Panc1 (cell line): Measurements from ENCODE around the gene PSME3IP1. TPM values are rescaled to one million over a fixed set of nuclear protein-coding genes. Genes with fewer than 3 reads are reported as not detected.

ENCODE experiments used
- ATAC-seq: fragments of 200-7000 bp; cut with Tn5 transposase; 2 replicates; pipeline ENCODE4 v1.9.1; 2020; ENCODE audit warnings: mild to moderate bottlenecking, moderate library complexity
- BruUV-seq: library from RNA; stranded (reverse); fragments of 400-500 nt; replicated peaks from 2 replicates; lab custom pipeline; 2021; lab: Mats Ljungman, UMichigan
- CTCF ChIA-PET: fragments of 300-600 bp; sonication (Branson Sonifier 250); formaldehyde crosslinking; loops from one replicate; lab custom pipeline; 2022; ENCODE audit warnings: antibody characterized with exemption; lab: Charles Lee
- POLR2A ChIA-PET: fragments of 300-600 bp; sonication (Branson Sonifier 250); formaldehyde crosslinking; loops from one replicate; lab custom pipeline; 2022; ENCODE audit warnings: antibody characterized with exemption; lab: Charles Lee
- DNase-seq: peaks from one replicate; pipeline ENCODE4 v3.0.0-alpha.2; 2010; ENCODE audit warnings: low read depth, low spot score
- H3K27ac ChIP-seq: 2 replicates; pipeline ENCODE4 v1.5.1; 2011; ENCODE audit warnings: mild to moderate bottlenecking, low read length, inconsistent platforms
- H3K27me3 ChIP-seq: fragments of 200-500 bp; sonication (Bioruptor generic); 2 replicates; pipeline ENCODE4 v1.6.0; 2014; ENCODE audit warnings: low read length, inconsistent platforms; ENCODE audit not compliant: control insufficient read depth, insufficient read depth
- H3K36me3 ChIP-seq: fragments of 200-500 bp; sonication (Bioruptor generic); 2 replicates; pipeline ENCODE4 v1.5.1; 2014; ENCODE audit warnings: inconsistent platforms, mild to moderate bottlenecking, low read length, moderate library complexity; ENCODE audit not compliant: control insufficient read depth, insufficient read depth
- H3K4me1 ChIP-seq: 2 replicates; pipeline ENCODE4 v1.5.1; 2011; ENCODE audit warnings: inconsistent platforms, mild to moderate bottlenecking, low read length, moderate library complexity; ENCODE audit not compliant: control insufficient read depth, insufficient read depth
- H3K4me3 ChIP-seq, 2 experiments: 2 replicates each; pipeline ENCODE4 v1.5.1; 2011 to 2012; ENCODE audit warnings: low read depth in 2 of 2, low read length in 2 of 2, mild to moderate bottlenecking in 2 of 2, inconsistent platforms in 1 of 2, moderate library complexity in 1 of 2
- H3K9me3 ChIP-seq: fragments of 200-500 bp; sonication (Bioruptor generic); 2 replicates; pipeline ENCODE4 v1.5.1; 2014; ENCODE audit warnings: low read depth, mild to moderate bottlenecking, inconsistent platforms, low read length, moderate library complexity; ENCODE audit not compliant: control insufficient read depth, insufficient read depth
- CTCF ChIP-seq: fragments of 450-650 bp; IDR thresholded peaks from 2 replicates; pipeline ENCODE4 v1.5.1; 2017; ENCODE audit warnings: mild to moderate bottlenecking
- POLR2AphosphoS5 ChIP-seq: IDR thresholded peaks from 2 replicates; pipeline ENCODE4 v1.6.1; 2012; ENCODE audit warnings: mild to moderate bottlenecking, low read depth, low read length, moderate library complexity
- REST ChIP-seq, 2 experiments: IDR thresholded peaks; 2 replicates each; pipeline ENCODE4 v1.6.1; 2011 to 2012; ENCODE audit warnings: low read depth in 2 of 2, control low read depth in 1 of 2, low read length in 1 of 2, mild to moderate bottlenecking in 1 of 2, moderate library complexity in 1 of 2; ENCODE audit not compliant: insufficient read depth in 1 of 2
- SIN3A ChIP-seq: IDR thresholded peaks from 2 replicates; pipeline ENCODE4 v1.6.1; 2012; ENCODE audit warnings: low read depth, mild to moderate bottlenecking, low read length, moderate library complexity, borderline replicate concordance; ENCODE audit not compliant: insufficient read depth
- TCF7L2 ChIP-seq: IDR thresholded peaks from 2 replicates; pipeline ENCODE4 v1.6.1; 2011; ENCODE audit warnings: mild to moderate bottlenecking, low read depth, low read length, inconsistent platforms
- in situ Hi-C: cut with HindIII; loops from 2 replicates; pipeline ENCODE4 v1.10.0; 2016; ENCODE audit warnings: low sequenced_read_pairs, low pct_unique_long_range_greater_than_20kb
- intact Hi-C: fragments of 100-400 bp; cut with micrococcal nuclease; formaldehyde crosslinking; loops from one replicate; pipeline ENCODE4 v1.10.0; 2022; ENCODE audit not compliant: unreplicated experiment
- total RNA-seq: library from RNA; stranded (reverse); gene quantifications from one replicate; pipeline ENCODE4 v1.2.1, GENCODE V29; 2021; ENCODE audit not compliant: unreplicated experiment

Gene PSME3IP1
- total RNA-seq, 1 experiment from 2014 or later = 67.6 TPM

GRCh38 chr16:57127037-57127763 is 58.6 kb downstream of the PSME3IP1 start:
- H3K36me3 ChIP-seq = no peaks in the 10 kb centered on the region
- H3K4me3 ChIP-seq = no peak overlapping the region
- ChIA-PET CTCF (no interaction called here), POLR2A (no interaction called here)
- H3K27ac ChIP-seq = no peak overlapping the region
- intact Hi-C loops = no loop called here
- ATAC-seq (no peak), DNase-seq (no peak)
- no peaks in the 10 kb centered on the region for H3K27me3 ChIP-seq
- H3K4me1 ChIP-seq = no peaks in the 10 kb centered on the region
- BruUV-seq = no TSS peak
- in situ Hi-C loops = no loop called here
- no peaks in the 10 kb centered on the region for H3K9me3 ChIP-seq
- TF ChIP-seq SIN3A (no peak), CTCF (no peak), POLR2AphosphoS5 (no peak)

GRCh38 chr16:57126411-57126810 is 59.4 kb downstream of the PSME3IP1 start:
- H3K27me3 ChIP-seq = no peaks in the 10 kb centered on the region
- POLR2A ChIA-PET = no interaction called here
- no peak overlapping the region for H3K27ac ChIP-seq
- no peak for TF ChIP-seq TCF7L2
- no peak for TF ChIP-seq SIN3A
- no peak for TF ChIP-seq CTCF
- no peak for TF ChIP-seq REST (IDR thresholded peaks at IDR 0.05; ENCODE audit: insufficient read depth in 1 of 2, low read depth in 2 of 2, low read length in 1 of 2)
- no peak for TF ChIP-seq POLR2AphosphoS5
- CTCF ChIA-PET = no interaction called here
- no peak overlapping the region for H3K4me3 ChIP-seq
- no peaks in the 10 kb centered on the region for H3K36me3 ChIP-seq
- DNase-seq = no peak
- H3K4me1 ChIP-seq = no peaks in the 10 kb centered on the region
- no peaks in the 10 kb centered on the region for H3K9me3 ChIP-seq
- no peak for ATAC-seq
- in situ Hi-C loops (no loop called here), intact Hi-C loops (no loop called here)
- BruUV-seq = no TSS peak
